Spleen (tissue), 11 donors: Measurements from ENCODE around the gene CCDC124. TPM values are rescaled to one million over a fixed set of nuclear protein-coding genes. Genes with fewer than 3 reads are reported as not detected.

Source experiments
- DNase-seq: peaks from one replicate; pipeline ENCODE4 v3.0.0-alpha.2; 2020
- H3K27ac ChIP-seq, 8 donors: fragments of 200-600 bp; sonication (generic) in 7 of 8; 1 replicate in 4 of 8; 2 replicates in 4 of 8; pipeline versions ENCODE4 v1.5.0 to v1.8.0; 2016 to 2021; ENCODE audit warnings: inconsistent platforms in 4 of 8, mild to moderate bottlenecking in 4 of 8, moderate library complexity in 1 of 8
- H3K27me3 ChIP-seq, 7 donors: fragments of 200-600 bp; sonication (generic) in 6 of 7; replicated peaks in 1 of 7; 1 replicate in 4 of 7; 2 replicates in 3 of 7; pipeline versions ENCODE4 v1.5.0 to v1.8.0; 2016 to 2021; ENCODE audit warnings: inconsistent platforms in 3 of 7, mild to moderate bottlenecking in 1 of 7
- H3K36me3 ChIP-seq, 6 donors: fragments of 200-600 bp; sonication (generic) in 5 of 6; 1 replicate in 4 of 6; 2 replicates in 2 of 6; pipeline versions ENCODE4 v1.5.0 to v1.8.0; 2016 to 2021; ENCODE audit warnings: inconsistent platforms in 2 of 6
- H3K4me1 ChIP-seq, 6 donors: fragments of 200-600 bp; sonication (generic) in 5 of 6; 1 replicate in 3 of 6; 2 replicates in 3 of 6; pipeline versions ENCODE4 v1.5.0 to v1.8.0; 2016 to 2021; ENCODE audit warnings: inconsistent platforms in 3 of 6
- H3K4me3 ChIP-seq, 8 donors: fragments of 200-600 bp; sonication (generic) in 7 of 8; 1 replicate in 4 of 8; 2 replicates in 4 of 8; pipeline versions ENCODE4 v1.5.0 to v1.8.0; 2016 to 2021; ENCODE audit warnings: inconsistent platforms in 4 of 8, mild to moderate bottlenecking in 4 of 8, moderate library complexity in 2 of 8
- H3K9me3 ChIP-seq, 8 donors: fragments of 200-600 bp; sonication (generic) in 7 of 8; 1 replicate in 4 of 8; 2 replicates in 4 of 8; pipeline versions ENCODE4 v1.5.0 to v1.8.0; 2016 to 2021; ENCODE audit warnings: inconsistent platforms in 4 of 8
- POLR2A ChIP-seq, 3 donors: fragments of 450-650 bp; IDR thresholded peaks; one replicate each; pipeline ENCODE4 v1.5.1; 2017; ENCODE audit warnings: antibody characterized with exemption in 3 of 3, mild to moderate bottlenecking in 1 of 3
- POLR2AphosphoS5 ChIP-seq, 3 donors: sonication (generic); formaldehyde crosslinking; IDR thresholded peaks; one replicate each; pipeline ENCODE4 v1.5.1; 2017; ENCODE audit warnings: antibody characterized with exemption in 3 of 3
- WGBS, 5 donors: extraction: QIAGEN DNeasy Blood & Tissue Kit in 3 of 5; methylation state at CpG; one replicate each; pipeline versions ENCODE4 v1.1.5 to v1.1.7; 2013 to 2018; 5-methylcytosine and 5-hydroxymethylcytosine counted together
- intact Hi-C: fragments of 100-400 bp; cut with DNase I; formaldehyde crosslinking; loops from one replicate; pipeline ENCODE4 v1.15.0; 2023; ENCODE audit warnings: low total_unique reads
- polyA plus RNA-seq, 3 donors: library from polyadenylated mRNA; stranded (reverse); fragments of 200-250 nt; gene quantifications; one replicate each; pipeline ENCODE4 v1.2.1, GENCODE V29; 2013
- total RNA-seq, 7 donors: library from RNA; depleted of rRNA in 3 of 7; stranded (reverse); fragments of >200 nt in 3 of 7; fragmentation: NEBNext Ultra II Directional in 4 of 7; extraction: Animal tissue kit (Norgen Biotek cat#: 25700) in 4 of 7; gene quantifications; one replicate each; pipeline versions ENCODE4 v1.1.0 to v1.2.1, GENCODE V29; 2016 to 2021
- TF ChIP-seq, protein P1 (sequence below), 11 experiments: fragments of 200-600 bp in 7 of 11; fragments of 450-650 bp in 4 of 11; sonication (generic) in 4 of 11; IDR thresholded peaks in 8 of 11; conservative IDR thresholded peaks in 3 of 11; 1 replicate in 7 of 11; 2 replicates in 4 of 11; pipeline versions ENCODE4 v1.4.0 to v1.8.0; 2016 to 2021; ENCODE audit warnings: antibody characterized with exemption in 11 of 11, inconsistent platforms in 4 of 11, mild to moderate bottlenecking in 1 of 11
- donor health status: healthy with polysubstance abuse.
- donor health status: DM: no; HTN: no; CAD: no; lungs with moderate emphysema.
- donor health status: DM: no; HTN: no; CAD: no.
- donor health status: Bipolar disorder and iron deficiency.
- donor health status: healthy.
- donor health status: DM: no; HTN: no; CAD: no.
- donor health status: DM: yes; HTN: yes; CAD: no.

The CCDC124 gene
- total and polyA plus RNA-seq, 10 donors, result 29.5 to 89.9 (median 43.0) TPM

DNA sequence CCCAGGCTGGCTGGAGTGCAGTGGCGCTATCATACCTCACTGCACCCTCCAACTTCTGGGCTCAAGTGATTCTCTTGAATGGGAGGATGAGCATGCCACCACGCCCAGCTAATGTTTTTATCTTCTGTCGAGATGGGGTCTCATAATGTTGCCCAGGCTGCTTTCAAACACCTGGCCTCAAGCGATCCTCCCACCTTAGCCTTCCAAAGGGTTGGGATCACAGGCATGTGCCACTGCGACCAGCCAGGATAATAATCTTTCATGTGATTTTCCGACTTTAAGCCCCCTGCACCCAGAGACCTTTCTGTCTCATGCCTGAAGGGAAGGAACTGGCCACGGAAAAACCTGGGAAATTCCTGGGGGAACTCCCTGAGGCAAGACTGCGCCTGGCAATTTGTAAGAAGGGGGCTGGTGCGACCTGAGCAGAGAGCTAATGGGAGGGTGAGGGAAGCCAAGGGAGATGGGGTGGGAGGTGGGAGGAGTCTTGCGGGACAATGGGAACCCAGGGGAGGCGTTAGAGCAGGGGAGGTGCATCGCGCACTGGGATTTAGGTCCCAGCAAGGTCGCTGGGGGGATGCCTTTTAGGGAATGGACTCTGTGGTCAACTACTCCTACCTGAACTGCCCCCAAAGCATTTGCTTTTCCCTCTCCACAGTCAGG lies 1.2 kb upstream of the CCDC124 start:
- WGBS, 5 donors, result 30 to 41% (median 37%) methylated on average over 14 of the region's 14 CpGs
- Histone ChIP-seq H3K27me3 (peaks cover 0 to 3% (median 0%) of the 10 kb centered on the region in 7 donors), H3K36me3 (peaks cover 0 to 13% (median 2%) of the 10 kb centered on the region in 6 donors), H3K27ac (peak overlapping the region in 2 of 8 donors; percentile 89 to 93), H3K9me3 (no peaks in the 10 kb centered on the region), H3K4me3 (peak overlapping the region in 5 of 8 donors; percentile 72 to 81 (median 75)), H3K4me1 (peaks cover 9 to 32% (median 26%) of the 10 kb centered on the region in 6 donors)
- TF ChIP-seq POLR2AphosphoS5 (IDR thresholded peaks at IDR 0.05), result no peak
- no peak for TF ChIP-seq POLR2A (IDR thresholded peaks at IDR 0.05)
- TF ChIP-seq, protein P1, sequence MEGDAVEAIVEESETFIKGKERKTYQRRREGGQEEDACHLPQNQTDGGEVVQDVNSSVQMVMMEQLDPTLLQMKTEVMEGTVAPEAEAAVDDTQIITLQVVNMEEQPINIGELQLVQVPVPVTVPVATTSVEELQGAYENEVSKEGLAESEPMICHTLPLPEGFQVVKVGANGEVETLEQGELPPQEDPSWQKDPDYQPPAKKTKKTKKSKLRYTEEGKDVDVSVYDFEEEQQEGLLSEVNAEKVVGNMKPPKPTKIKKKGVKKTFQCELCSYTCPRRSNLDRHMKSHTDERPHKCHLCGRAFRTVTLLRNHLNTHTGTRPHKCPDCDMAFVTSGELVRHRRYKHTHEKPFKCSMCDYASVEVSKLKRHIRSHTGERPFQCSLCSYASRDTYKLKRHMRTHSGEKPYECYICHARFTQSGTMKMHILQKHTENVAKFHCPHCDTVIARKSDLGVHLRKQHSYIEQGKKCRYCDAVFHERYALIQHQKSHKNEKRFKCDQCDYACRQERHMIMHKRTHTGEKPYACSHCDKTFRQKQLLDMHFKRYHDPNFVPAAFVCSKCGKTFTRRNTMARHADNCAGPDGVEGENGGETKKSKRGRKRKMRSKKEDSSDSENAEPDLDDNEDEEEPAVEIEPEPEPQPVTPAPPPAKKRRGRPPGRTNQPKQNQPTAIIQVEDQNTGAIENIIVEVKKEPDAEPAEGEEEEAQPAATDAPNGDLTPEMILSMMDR (IDR thresholded peaks at IDR 0.05 in 8 of 11, conservative IDR thresholded peaks at IDR 0.05 in 3 of 11), result no peak
- intact Hi-C loops, result loop anchor here (2.0 kb wide), 1 partner anchor 73 kb away; the partner anchor contains the start of gene RPL18A
- no peak for DNase-seq

DNA sequence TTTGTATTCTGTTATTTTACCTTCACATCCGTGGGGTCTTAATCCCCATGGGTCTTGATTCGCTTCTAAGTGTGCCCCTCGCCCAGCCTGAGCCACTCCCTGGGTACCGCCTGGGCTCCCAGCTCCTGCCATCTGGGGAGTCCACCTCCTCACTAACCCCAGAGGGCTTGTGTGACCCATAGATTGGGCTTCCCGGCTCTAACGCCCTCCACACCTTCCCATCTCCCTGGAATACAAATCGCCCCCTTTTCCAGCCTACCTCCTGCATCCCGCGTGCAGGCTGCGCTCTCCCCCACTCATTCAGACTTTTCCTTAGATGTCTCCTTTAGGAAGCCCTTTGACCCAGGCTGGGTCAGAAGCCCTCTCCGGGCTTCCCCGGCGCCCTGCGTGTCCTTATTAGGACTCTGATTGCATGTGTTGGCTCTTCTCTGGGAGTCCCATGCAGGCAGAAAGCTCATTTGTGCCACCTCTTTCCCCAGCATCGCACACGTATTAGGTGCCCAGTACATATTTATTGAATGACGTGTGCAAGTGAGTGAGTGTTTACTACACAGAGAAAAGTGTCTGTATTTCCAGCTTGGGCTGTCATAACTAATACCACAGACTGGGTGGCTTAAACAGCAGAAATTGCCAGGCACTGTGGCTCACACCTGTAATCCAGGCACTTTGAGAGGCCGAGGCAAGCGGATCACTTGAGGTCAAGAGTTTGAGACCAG lies 757 bp downstream of the CCDC124 start:
- H3K9me3 ChIP-seq, result no peaks in the 10 kb centered on the region
- intact Hi-C loops, result loop anchor here (2.0 kb wide), 1 partner anchor 75 kb away; the partner anchor contains the start of gene RPL18A

DNA sequence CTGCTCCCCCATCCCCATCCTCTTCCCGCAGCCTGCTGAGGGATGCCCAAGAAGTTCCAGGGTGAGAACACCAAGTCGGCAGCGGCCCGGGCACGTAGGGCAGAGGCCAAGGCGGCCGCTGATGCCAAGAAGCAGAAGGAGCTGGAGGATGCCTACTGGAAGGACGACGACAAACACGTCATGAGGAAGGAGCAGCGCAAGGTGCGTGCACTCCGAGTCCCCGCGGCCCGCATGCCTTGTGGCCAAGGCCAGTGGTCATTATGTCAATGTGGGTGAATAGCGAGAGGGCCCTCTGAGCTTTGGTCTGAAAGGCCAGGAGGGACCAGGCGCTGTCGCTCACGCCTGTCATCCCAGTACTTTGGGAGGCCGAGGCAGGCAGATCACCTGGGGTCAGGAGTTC lies 3.6 kb downstream of the CCDC124 start:
- no peak for TF ChIP-seq POLR2A (IDR thresholded peaks at IDR 0.05)
- TF ChIP-seq, protein P1 (IDR thresholded peaks at IDR 0.05 in 8 of 11, conservative IDR thresholded peaks at IDR 0.05 in 3 of 11), result no peak
- no peak for DNase-seq
- Histone ChIP-seq H3K27me3 (peaks cover 0 to 3% (median 0%) of the 10 kb centered on the region in 7 donors), H3K9me3 (no peaks in the 10 kb centered on the region), H3K4me1 (peaks cover 9 to 42% (median 29%) of the 10 kb centered on the region in 6 donors), H3K27ac (no peak overlapping the region), H3K4me3 (no peak overlapping the region), H3K36me3 (peaks cover 0 to 59% (median 13%) of the 10 kb centered on the region in 6 donors)
- 90 to 96% (median 92%) methylated on average over 16 to 21 of the region's 21 CpGs for whole genome bisulfite sequencing, 5 donors
- intact Hi-C loops, result no loop called here

More for the DNA sequence above, 757 bp downstream of the CCDC124 start:
- DNase-seq, result no peak
- Histone ChIP-seq H3K27me3 (peaks cover 0 to 3% (median 0%) of the 10 kb centered on the region in 7 donors), H3K27ac (peak overlapping the region in 6 of 8 donors; percentile 89 to 94 (median 92)), H3K36me3 (peaks cover 0 to 32% (median 5%) of the 10 kb centered on the region in 6 donors), H3K4me3 (peak overlapping the region; percentile 72 to 89 (median 78)), H3K4me1 (peaks cover 9 to 40% (median 29%) of the 10 kb centered on the region in 6 donors)
- TF ChIP-seq, protein P1 (IDR thresholded peaks at IDR 0.05 in 8 of 11, conservative IDR thresholded peaks at IDR 0.05 in 3 of 11), result no peak
- TF ChIP-seq POLR2A (IDR thresholded peaks at IDR 0.05) (no peak), POLR2AphosphoS5 (IDR thresholded peaks at IDR 0.05) (no peak)
- WGBS, 5 donors, result 25 to 37% (median 32%) methylated on average over 19 of the region's 19 CpGs
